Ectodermal cell (in vitro differentiated cells): ENCODE results near the gene PLXDC1.

Experiments used
- H3K27ac ChIP-seq: 2 replicates; pipeline ENCODE4 v1.7.0; 2013; ENCODE audit warnings: mild to moderate bottlenecking, low read depth, low read length; ENCODE audit not compliant: insufficient read depth, poor library complexity, severe bottlenecking
- H3K27me3 ChIP-seq: 2 replicates; pipeline ENCODE4 v1.7.0; 2013; ENCODE audit warnings: mild to moderate bottlenecking, low read length; ENCODE audit not compliant: insufficient read depth, control insufficient read depth, poor library complexity, severe bottlenecking
- H3K36me3 ChIP-seq: one replicate; pipeline ENCODE4 v1.7.0; 2013; ENCODE audit warnings: low read length; ENCODE audit not compliant: control insufficient read depth, insufficient read depth
- H3K4me1 ChIP-seq: one replicate; pipeline ENCODE4 v1.7.0; 2013; ENCODE audit warnings: low read length; ENCODE audit not compliant: control insufficient read depth, insufficient read depth
- H3K4me3 ChIP-seq: 2 replicates; pipeline ENCODE4 v1.7.0; 2013; ENCODE audit warnings: low read depth, low read length, control low read depth; ENCODE audit not compliant: insufficient read depth
- H3K9me3 ChIP-seq: 2 replicates; pipeline ENCODE4 v1.7.0; 2013; ENCODE audit warnings: mild to moderate bottlenecking, low read length, moderate library complexity; ENCODE audit not compliant: control insufficient read depth
- WGBS, 2 experiments: methylation state at CpG; one replicate each; pipeline ENCODE4 v1.1.7; 2013; ENCODE audit warnings: missing lambda C conversion rate in 2 of 2; 5-methylcytosine and 5-hydroxymethylcytosine counted together

The PLXDC1 gene

GRCh38 chr17:39194985-39195524 lies 43.6 kb upstream of the PLXDC1 start:
- no peak overlapping the region for H3K27ac ChIP-seq
- H3K9me3 ChIP-seq = no peaks in the 10 kb centered on the region
- 19 to 31% methylated on average over 10 of the region's 10 CpGs for WGBS, 2 experiments
- H3K36me3 ChIP-seq = peaks cover 8% of the 10 kb centered on the region
- no peaks in the 10 kb centered on the region for H3K27me3 ChIP-seq
- H3K4me3 ChIP-seq = peak overlapping the region; percentile 19
- peaks cover 26% of the 10 kb centered on the region for H3K4me1 ChIP-seq

DNA sequence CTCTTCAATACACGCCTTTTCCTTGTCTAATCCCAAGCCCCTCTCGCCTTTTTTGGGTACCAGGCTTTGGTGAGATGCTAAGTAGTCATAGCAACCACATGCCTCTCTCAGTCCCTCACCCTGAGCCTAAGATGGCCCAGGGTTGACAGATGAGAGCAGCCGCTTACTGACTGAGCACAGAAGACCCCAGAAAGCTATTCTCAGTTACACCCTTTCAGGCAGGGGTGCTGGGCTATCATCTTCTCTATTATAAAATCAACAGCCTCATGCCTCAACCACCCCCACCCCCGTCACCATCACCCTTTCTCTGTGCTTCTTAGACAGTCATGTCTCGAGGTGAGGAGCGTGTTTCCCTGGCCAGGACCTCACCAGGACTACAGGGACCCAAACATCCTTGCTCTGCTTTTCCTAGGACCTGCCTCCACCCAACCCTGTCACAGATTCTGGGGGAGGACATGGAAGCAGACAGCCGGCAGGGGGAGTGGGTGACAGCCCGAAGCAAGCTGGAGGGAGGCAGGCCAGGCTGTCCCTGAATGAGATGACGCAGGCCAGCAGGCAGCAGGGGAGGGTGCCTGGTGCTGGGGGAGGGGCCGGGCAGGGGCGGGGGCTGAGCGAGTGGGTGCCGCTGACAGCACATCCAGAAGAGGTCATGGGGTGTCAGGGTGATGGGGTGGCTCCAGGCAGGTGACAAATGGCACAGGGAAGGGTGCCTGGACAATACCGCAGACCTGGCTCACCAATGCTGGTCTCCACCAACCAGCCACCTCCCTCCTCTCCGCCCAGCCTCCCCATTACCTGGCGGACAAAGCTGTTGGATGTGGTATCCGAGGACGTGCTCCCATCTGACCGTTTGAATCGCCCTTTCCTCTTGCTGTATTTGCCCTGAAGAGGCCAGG lies 42.9 kb upstream of the PLXDC1 start:
- H3K27ac ChIP-seq = no peak overlapping the region
- H3K4me3 ChIP-seq = peak overlapping the region; percentile 19
- no peaks in the 10 kb centered on the region for H3K27me3 ChIP-seq
- peaks cover 8% of the 10 kb centered on the region for H3K36me3 ChIP-seq
- H3K9me3 ChIP-seq = no peaks in the 10 kb centered on the region
- 36 to 39% methylated on average over 20 of the region's 20 CpGs for WGBS, 2 experiments
- H3K4me1 ChIP-seq = peaks cover 26% of the 10 kb centered on the region

GRCh38 chr17:39193346-39193745 lies 41.9 kb upstream of the PLXDC1 start:
- no peaks in the 10 kb centered on the region for H3K9me3 ChIP-seq
- no peak overlapping the region for H3K27ac ChIP-seq
- peaks cover 8% of the 10 kb centered on the region for H3K36me3 ChIP-seq
- H3K4me3 ChIP-seq = no peak overlapping the region
- H3K27me3 ChIP-seq = no peaks in the 10 kb centered on the region
- peaks cover 26% of the 10 kb centered on the region for H3K4me1 ChIP-seq
- WGBS, 2 experiments = 82 to 83% methylated on average over 8 to 10 of the region's 10 CpGs

DNA sequence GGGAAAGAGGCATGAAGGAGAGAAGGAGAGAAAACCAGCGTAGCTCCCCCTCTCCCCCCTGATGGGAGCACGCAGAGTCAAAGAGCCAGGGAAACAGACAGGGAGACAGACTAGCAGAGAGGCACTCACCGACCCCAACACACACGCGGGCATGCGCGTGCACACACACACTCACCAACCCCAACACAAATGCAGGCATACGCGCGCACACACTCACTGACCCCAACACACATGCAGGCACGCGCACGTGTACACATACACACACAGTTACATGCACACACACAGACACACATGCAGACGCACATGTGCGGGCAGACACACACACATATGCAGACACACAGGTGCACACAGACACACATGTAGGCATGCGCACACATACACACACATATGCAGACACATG lies 41.5 kb upstream of the PLXDC1 start:
- no peak overlapping the region for H3K27ac ChIP-seq
- no peaks in the 10 kb centered on the region for H3K9me3 ChIP-seq
- H3K36me3 ChIP-seq = peaks cover 8% of the 10 kb centered on the region
- WGBS, 2 experiments = 89 to 96% methylated on average over 16 of the region's 16 CpGs
- H3K4me1 ChIP-seq = peaks cover 21% of the 10 kb centered on the region
- no peaks in the 10 kb centered on the region for H3K27me3 ChIP-seq
- H3K4me3 ChIP-seq = no peak overlapping the region

DNA sequence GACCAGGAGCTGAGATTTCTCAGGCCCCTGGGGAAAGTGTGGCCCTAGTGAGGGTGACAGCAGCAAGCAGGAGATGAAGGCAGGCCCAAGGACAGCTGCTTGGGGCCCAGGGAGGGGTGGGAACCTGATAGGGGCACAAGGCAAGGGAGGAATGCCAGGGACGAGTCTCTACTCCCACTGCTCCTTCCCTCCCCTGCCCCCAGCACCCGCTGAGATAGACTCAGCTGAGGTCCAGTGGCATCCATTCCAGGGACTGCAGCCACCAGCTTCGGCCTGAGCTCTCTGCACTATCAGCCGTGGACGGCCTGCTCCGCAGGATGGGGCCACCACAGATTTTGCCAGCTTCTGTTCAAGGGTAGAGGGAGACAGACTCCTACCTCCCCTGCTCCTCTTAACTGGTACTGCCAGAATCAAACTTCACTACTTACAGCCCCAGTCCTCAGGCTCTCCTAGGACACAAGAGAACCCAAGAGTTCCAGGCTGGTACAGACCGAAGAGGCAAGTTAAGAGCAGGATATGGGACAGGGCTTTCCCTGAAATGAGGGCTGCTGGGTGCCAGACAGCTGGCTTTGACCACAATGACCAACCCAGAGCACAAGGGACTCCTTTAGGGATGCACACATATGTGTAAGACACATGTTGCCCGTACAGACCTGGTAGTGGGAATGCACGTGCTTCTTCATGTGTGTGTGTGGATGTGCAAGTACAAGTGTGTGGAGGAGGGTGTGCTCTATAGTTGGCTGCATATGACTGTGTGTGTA lies 40.5 kb upstream of the PLXDC1 start:
- H3K9me3 ChIP-seq = no peaks in the 10 kb centered on the region
- no peak overlapping the region for H3K27ac ChIP-seq
- H3K4me1 ChIP-seq = peaks cover 20% of the 10 kb centered on the region
- no peak overlapping the region for H3K4me3 ChIP-seq
- H3K36me3 ChIP-seq = peaks cover 16% of the 10 kb centered on the region
- 94% methylated on average over 9 of the region's 9 CpGs for WGBS, 2 experiments
- no peaks in the 10 kb centered on the region for H3K27me3 ChIP-seq

GRCh38 chr17:39187152-39187830 lies 35.9 kb upstream of the PLXDC1 start:
- WGBS, 2 experiments = 94 to 96% methylated on average over 9 of the region's 9 CpGs
- no peaks in the 10 kb centered on the region for H3K27me3 ChIP-seq
- no peak overlapping the region for H3K4me3 ChIP-seq
- H3K4me1 ChIP-seq = no peaks in the 10 kb centered on the region
- peaks cover 33% of the 10 kb centered on the region for H3K36me3 ChIP-seq
- H3K9me3 ChIP-seq = no peaks in the 10 kb centered on the region
- no peak overlapping the region for H3K27ac ChIP-seq

DNA sequence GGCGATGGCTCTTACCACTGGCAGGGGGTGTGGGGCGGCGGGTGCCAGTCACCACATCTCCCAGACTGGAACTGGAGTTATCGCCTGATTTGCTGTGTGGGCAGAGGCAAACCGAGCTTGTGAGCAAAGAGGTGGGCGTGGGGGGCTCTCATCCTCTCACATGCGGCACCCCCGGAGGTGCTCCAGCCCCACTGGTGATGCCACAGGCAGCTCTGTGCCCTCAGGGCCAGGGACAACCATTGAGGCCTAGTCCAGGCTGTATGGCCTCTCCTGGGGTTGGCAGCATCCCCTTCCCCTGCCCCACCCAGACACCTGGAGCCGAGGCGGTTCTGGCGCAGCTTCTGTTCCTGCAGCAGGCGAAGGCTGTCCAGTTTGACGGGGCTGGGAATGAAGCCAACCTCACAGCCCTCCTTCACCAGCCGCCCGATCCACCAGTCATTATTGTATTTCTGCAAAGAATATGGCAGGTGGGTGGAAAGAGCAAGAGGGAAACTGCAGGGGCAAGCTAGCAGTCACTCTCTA lies 35.1 kb upstream of the PLXDC1 start:
- Histone ChIP-seq H3K9me3 (no peaks in the 10 kb centered on the region), H3K4me3 (no peak overlapping the region), H3K4me1 (no peaks in the 10 kb centered on the region), H3K36me3 (peaks cover 31% of the 10 kb centered on the region), H3K27ac (no peak overlapping the region), H3K27me3 (no peaks in the 10 kb centered on the region)
- WGBS, 2 experiments = 96% methylated on average over 15 of the region's 15 CpGs

DNA sequence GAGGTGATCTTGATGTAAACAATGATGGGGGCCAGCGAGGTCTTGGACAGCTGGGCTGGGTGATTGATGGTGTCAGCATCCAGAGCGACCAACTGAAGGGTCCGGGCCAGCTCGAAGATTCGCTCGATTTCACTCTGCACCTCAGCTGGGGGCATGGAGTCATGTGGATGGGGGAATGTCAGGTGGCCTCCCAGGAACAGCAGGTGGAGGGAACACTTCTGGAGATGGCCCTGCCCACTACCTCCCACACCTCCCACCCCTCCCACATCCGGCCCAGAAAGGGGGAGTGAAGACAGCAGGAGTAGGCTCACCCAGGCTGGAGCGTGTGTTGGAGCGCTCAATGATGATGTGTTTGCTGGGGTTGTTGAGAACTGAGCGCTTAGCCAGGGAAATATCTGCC lies 32.3 kb upstream of the PLXDC1 start:
- Histone ChIP-seq H3K9me3 (no peaks in the 10 kb centered on the region), H3K27ac (no peak overlapping the region), H3K4me3 (no peak overlapping the region), H3K27me3 (no peaks in the 10 kb centered on the region), H3K4me1 (no peaks in the 10 kb centered on the region), H3K36me3 (peaks cover 31% of the 10 kb centered on the region)
- WGBS, 2 experiments = 94 to 96% methylated on average over 10 of the region's 10 CpGs

DNA sequence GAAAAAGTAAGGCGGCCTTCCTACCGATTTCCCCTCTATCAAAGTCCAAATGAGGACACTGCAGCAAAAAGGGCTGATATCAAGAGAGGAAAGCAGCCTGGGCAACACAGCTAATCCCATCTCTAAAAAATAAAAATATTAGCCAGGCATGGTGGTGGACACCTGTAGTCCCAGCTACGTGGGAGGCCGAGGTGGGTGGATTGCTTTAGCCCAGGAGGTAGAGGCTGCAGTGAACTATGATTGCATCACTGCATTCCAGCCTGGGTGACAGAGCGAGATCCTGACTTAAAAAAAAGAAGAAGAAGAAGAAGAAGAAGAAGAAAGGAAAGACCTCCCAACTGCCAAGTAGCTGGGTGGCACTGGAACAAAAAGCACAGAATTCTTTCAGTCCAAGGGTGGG lies 31.6 kb upstream of the PLXDC1 start:
- H3K9me3 ChIP-seq = no peaks in the 10 kb centered on the region
- 88 to 92% methylated on average over 5 of the region's 5 CpGs for WGBS, 2 experiments
- no peak overlapping the region for H3K27ac ChIP-seq
- no peaks in the 10 kb centered on the region for H3K4me1 ChIP-seq
- H3K36me3 ChIP-seq = peaks cover 33% of the 10 kb centered on the region
- no peaks in the 10 kb centered on the region for H3K27me3 ChIP-seq
- no peak overlapping the region for H3K4me3 ChIP-seq
